Choroid plexus epithelial cell (primary cell): ENCODE measurements around the gene FCN3.

Experiments
- DNase-seq: peaks from one replicate; pipeline ENCODE4 v3.0.0-alpha.2; 2010; ENCODE audit warnings: low read depth
- H3K4me3 ChIP-seq: 2 replicates; pipeline ENCODE4 v1.5.1; 2011; ENCODE audit warnings: low read depth, mild to moderate bottlenecking, control low read depth, low read length, moderate library complexity
- CTCF ChIP-seq: conservative IDR thresholded peaks from 2 replicates; pipeline ENCODE4 v1.5.1; 2011; ENCODE audit warnings: low read depth, mild to moderate bottlenecking, control low read depth, inconsistent platforms, low read length, moderate library complexity

Gene FCN3

DNA sequence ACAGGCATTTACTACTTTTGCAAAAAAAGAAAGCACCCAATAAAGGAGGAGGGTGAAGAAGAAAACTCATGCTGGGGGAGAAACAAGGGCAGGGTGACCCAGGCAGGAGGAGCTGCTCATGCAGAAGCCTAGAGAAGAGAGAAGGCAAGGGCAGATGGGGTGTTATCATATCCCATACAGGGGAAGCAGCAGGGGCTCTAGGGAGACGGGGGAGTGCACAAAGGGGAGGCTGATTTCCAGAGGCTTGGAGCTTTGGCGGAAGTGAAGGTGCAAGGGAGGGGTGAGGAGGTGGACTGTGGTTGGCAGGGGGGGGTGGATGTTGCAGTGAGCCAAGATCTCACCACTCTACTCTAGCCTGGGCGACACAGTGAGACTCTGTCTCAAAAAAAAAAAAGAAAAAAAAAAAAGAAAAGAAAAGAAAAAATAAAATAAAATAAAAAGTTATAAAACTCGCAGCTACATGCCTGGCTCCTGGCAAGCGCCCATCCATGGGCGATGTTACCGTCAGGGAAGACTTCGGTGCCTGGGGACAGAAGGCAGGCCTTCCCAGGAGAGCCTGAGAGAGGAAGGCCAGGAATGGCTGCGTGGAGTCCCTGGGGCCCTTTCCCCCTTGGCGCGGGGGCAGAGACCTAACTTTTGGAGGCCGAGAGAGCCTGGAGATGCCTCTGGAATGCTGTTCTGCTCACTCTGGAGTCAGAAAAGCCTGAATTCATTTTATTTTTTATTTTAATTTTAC is 3.3 kb upstream of the FCN3 start:
- H3K4me3 ChIP-seq = no peak overlapping the region
- DNase-seq = no peak
- no peak for TF ChIP-seq CTCF

- DNase-seq = no peak
These were observed 1.6 kb downstream of the FCN3 start for GRCh38 chr1:27372808-27373690.

GRCh38 chr1:27372022-27372807 is 2.4 kb downstream of the FCN3 start:
- H3K4me3 ChIP-seq = no peak overlapping the region
- no peak for TF ChIP-seq CTCF
- no peak for DNase-seq

More at GRCh38 chr1:27372808-27373690, 1.6 kb downstream of the FCN3 start:
- TF ChIP-seq CTCF = peak; percentile 47
- no peak overlapping the region for H3K4me3 ChIP-seq

DNA sequence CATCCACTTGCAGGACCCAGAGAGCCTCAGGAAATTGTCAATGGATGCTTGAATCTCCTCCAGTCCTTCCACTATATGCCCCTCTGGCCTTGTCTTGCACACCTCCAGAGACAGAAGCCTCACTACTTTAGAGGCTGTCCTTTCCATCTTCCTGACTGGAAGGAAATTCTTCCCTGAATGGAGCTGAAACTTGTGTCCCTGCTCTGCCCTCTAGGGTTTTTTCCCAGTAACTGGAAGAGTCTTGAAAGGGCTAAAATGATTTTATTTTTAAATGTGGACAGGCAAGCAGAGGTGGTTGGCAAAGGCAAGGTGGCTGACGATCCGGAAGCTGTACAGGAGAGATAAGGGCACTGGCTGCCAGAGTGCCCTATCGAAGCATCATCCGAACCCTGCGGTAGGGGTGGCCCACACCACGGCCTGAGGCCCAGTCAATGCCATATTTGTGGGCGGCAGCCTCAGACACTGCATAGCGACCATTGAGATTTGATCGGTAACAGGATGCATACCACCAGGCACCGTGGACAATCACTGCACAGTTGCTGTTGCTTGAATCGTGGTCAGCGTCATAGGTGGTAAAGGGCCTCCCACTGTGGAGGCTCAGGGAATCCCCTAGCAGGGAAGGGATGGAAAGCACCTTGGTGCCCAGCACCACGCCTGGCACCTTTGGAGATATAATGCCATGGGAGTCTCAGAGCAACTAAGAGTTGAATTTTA is 5.6 kb downstream of the FCN3 start:
- DNase-seq = peak; percentile 52
- TF ChIP-seq CTCF = peak; percentile 49

DNA sequence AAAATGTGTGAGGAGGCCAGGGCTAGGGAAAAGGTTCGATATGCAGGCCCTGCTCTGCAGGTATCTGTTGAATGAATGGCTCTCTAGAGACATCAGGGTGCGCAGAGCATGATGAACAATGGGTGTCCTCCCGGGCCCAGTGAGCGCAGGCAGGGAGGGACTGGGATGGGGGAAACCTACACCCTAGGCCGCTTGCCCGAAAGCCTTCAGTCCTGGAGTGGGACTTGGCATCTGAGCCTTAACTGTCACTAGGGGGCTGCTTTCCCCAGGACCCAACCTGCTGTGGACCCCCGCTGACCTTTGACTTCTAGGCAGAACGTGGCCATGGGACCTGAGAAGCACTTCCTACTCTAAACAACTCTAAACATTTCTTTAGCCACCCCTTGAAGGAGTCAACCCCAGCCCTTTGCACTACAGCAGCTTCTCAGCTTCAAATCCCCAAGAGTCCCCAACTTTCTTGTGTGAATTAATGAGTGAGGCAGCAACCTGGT is 7.4 kb downstream of the FCN3 start:
- DNase-seq = no peak
- H3K4me3 ChIP-seq = peak overlapping the region; percentile 72
- no peak for TF ChIP-seq CTCF

More for the DNA sequence above, 5.6 kb downstream of the FCN3 start:
- H3K4me3 ChIP-seq = no peak overlapping the region
